Measurements from ENCODE around the gene ATP11B.

The ATP11B gene

GRCh38 chr3:182792901-182793662 is at the start of gene ATP11B:
ATP11B (plus strand) TSS chr3:182793504; CDS start chr3:182793760, 256 bp downstream.
- DNase-seq, result peak; percentile 65

GRCh38 chr3:182746959-182747358 is 46.3 kb upstream of the ATP11B start:
- no peak for DNase-seq

GRCh38 chr3:182755308-182755707 is 38.0 kb upstream of the ATP11B start:
- peak; percentile 47 for DNase-seq

- DNase-seq, result peak; percentile 40
Measured at GRCh38 chr3:182755712-182756111, 37.6 kb upstream of the ATP11B start.

- DNase-seq, result no peak
Measured at GRCh38 chr3:182760576-182761164, 32.6 kb upstream of the ATP11B start.

GRCh38 chr3:182763896-182764295 is 29.4 kb upstream of the ATP11B start:
- no peak for DNase-seq

GRCh38 chr3:182765287-182765686 is 28.0 kb upstream of the ATP11B start:
- no peak for DNase-seq

- DNase-seq, result no peak
Measured at GRCh38 chr3:182766099-182766498, 27.2 kb upstream of the ATP11B start.

- no peak for DNase-seq
Measured at GRCh38 chr3:182768413-182768812, 24.9 kb upstream of the ATP11B start.

GRCh38 chr3:182769673-182770072 is 23.6 kb upstream of the ATP11B start:
- no peak for DNase-seq

- no peak for DNase-seq
Measured at GRCh38 chr3:182782149-182782548, 11.2 kb upstream of the ATP11B start.

- no peak for DNase-seq
Measured at GRCh38 chr3:182783106-182783505, 10.2 kb upstream of the ATP11B start.

- no peak for DNase-seq
Measured at GRCh38 chr3:182784542-182784941, 8.8 kb upstream of the ATP11B start.

GRCh38 chr3:182785142-182785541 is 8.2 kb upstream of the ATP11B start:
- DNase-seq, result no peak

GRCh38 chr3:182785756-182786155 is 7.5 kb upstream of the ATP11B start:
- no peak for DNase-seq

- DNase-seq, result no peak
Measured at GRCh38 chr3:182786564-182787196, 6.6 kb upstream of the ATP11B start.

- peak; percentile 84 for DNase-seq
Measured at GRCh38 chr3:182787302-182788036, 5.8 kb upstream of the ATP11B start.

- DNase-seq, result no peak
Measured at GRCh38 chr3:182789371-182789770, 3.9 kb upstream of the ATP11B start.

- no peak for DNase-seq
Measured at GRCh38 chr3:182790612-182791011, 2.7 kb upstream of the ATP11B start.

GRCh38 chr3:182793663-182794454 is 555 bp downstream of the ATP11B start:
- peak; percentile 42 for DNase-seq

- DNase-seq, result no peak
Measured at GRCh38 chr3:182794455-182795388, 1.4 kb downstream of the ATP11B start.
